22Rv1 (cell line): ENCODE measurements around the gene APOBR.

ENCODE experiments used
- CTCF ChIP-seq: fragments of 450-650 bp; IDR thresholded peaks from 2 replicates; pipeline ENCODE4 v1.5.1; 2017; ENCODE audit warnings: mild to moderate bottlenecking
- ZFX ChIP-seq: fragments of 450-650 bp; IDR thresholded peaks from 2 replicates; pipeline ENCODE4 v1.6.1; 2017; ENCODE audit warnings: antibody characterized with exemption, borderline replicate concordance

DNA sequence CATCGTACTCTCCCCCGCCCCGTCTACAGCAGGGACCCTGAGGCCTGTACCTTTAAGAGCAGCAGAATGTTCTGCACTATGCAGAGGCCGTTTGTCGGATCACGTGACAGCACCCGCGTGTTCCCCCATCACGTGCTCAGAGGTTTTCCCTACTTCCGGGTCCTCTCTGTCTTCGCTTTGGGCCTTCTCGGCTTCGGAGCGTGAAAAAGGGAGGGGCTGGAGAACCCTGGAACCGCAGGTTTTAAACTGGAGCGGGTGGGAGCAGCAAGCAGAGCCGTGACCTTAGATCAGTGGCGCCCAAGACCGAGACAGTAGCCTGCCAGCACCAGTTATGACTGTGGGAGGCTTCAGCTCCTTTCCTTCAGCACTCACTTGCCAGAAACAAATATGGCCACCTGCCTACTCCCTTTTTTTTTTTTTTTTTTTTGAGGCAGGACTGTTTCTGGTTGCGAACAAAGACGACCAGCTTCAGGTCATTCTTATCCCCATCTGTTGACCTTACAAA is 2.4 kb upstream of the APOBR start, which contains the start of gene CLN3:
- TF ChIP-seq CTCF: no peak
- no peak for TF ChIP-seq ZFX
